GM12872 (cell line): ENCODE results near the gene CCDC102A.

Experiments
- TF ChIP-seq, protein P1 (sequence below): IDR thresholded peaks from 3 replicates; pipeline ENCODE4 v1.5.1; 2011; ENCODE audit warnings: low read depth, mild to moderate bottlenecking, low read length, moderate library complexity; ENCODE audit not compliant: insufficient read depth

CCDC102A gene

GRCh38 chr16:57498031-57498430 lies 38.3 kb downstream of the CCDC102A start:
- TF ChIP-seq, protein P1, sequence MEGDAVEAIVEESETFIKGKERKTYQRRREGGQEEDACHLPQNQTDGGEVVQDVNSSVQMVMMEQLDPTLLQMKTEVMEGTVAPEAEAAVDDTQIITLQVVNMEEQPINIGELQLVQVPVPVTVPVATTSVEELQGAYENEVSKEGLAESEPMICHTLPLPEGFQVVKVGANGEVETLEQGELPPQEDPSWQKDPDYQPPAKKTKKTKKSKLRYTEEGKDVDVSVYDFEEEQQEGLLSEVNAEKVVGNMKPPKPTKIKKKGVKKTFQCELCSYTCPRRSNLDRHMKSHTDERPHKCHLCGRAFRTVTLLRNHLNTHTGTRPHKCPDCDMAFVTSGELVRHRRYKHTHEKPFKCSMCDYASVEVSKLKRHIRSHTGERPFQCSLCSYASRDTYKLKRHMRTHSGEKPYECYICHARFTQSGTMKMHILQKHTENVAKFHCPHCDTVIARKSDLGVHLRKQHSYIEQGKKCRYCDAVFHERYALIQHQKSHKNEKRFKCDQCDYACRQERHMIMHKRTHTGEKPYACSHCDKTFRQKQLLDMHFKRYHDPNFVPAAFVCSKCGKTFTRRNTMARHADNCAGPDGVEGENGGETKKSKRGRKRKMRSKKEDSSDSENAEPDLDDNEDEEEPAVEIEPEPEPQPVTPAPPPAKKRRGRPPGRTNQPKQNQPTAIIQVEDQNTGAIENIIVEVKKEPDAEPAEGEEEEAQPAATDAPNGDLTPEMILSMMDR, result no peak

- TF ChIP-seq, protein P1, result no peak
These were observed 39.2 kb downstream of the CCDC102A start for GRCh38 chr16:57497121-57497520.

GRCh38 chr16:57493767-57494166 lies 42.6 kb downstream of the CCDC102A start:
- TF ChIP-seq, protein P1, result no peak

DNA sequence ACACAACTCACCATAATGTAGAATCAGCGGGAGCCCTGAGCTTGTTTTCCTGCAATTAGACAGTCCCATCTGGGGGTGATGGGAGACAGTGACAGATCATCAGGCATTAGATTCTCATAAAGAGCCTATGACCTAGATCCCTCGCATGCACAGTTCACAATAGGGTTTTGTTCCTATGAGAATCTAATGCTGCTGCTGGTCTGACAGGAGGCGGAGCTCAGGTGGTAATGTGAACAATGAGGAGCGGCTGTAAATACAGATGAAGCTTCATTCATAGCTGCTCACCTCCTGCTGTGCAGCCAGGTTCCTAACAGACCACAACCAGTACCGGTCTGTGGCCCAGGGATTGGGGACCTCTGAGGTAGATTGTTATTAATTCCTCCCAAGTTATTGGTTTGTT lies 47.1 kb downstream of the CCDC102A start:
- TF ChIP-seq, protein P1, result no peak

GRCh38 chr16:57486858-57487834 lies 49.2 kb downstream of the CCDC102A start:
- TF ChIP-seq, protein P1, result no peak

- TF ChIP-seq, protein P1, result no peak
These were observed 50.2 kb downstream of the CCDC102A start, which contains the start of gene DOK4 for GRCh38 chr16:57485916-57486857. DOK4 (minus strand) TSS chr16:57486493; CDS start chr16:57479507, 6,986 bp downstream.
